WTC11 (cell line): Measurements from ENCODE around the gene NRROS. TPM values are rescaled to one million over a fixed set of nuclear protein-coding genes. Genes with fewer than 3 reads are reported as not detected.

Experiments used
- ATAC-seq: fragments of 200-7000 bp; cut with Tn5 transposase; 2 replicates; pipeline ENCODE4 v1.10.0; 2021; ENCODE audit warnings: mild to moderate bottlenecking, moderate library complexity
- CTCF ChIA-PET: fragments of 300-600 bp; sonication (Branson Sonifier 250); formaldehyde crosslinking; loops from one replicate; lab custom pipeline; 2021; ENCODE audit warnings: antibody characterized with exemption; lab: Charles Lee
- POLR2A ChIA-PET: fragments of 350-600 bp; sonication (Branson Sonifier 250); formaldehyde crosslinking; loops from one replicate; lab custom pipeline; 2021; ENCODE audit warnings: antibody characterized with exemption; lab: Charles Lee
- DNase-seq: peaks from one replicate; pipeline ENCODE4 v3.0.0; 2021; ENCODE audit warnings: low spot score
- H3K27ac Mint-ChIP-seq: 2 replicates; pipeline ENCODE4 v1.8.0; 2021; ENCODE audit warnings: mixed read lengths
- H3K27me3 Mint-ChIP-seq: 2 replicates; pipeline ENCODE4 v1.8.0; 2021; ENCODE audit warnings: low read depth, mild to moderate bottlenecking, moderate library complexity, mixed read lengths
- H3K36me3 Mint-ChIP-seq: 2 replicates; pipeline ENCODE4 v1.8.0; 2021; ENCODE audit warnings: mixed read lengths
- H3K4me1 Mint-ChIP-seq: 2 replicates; pipeline ENCODE4 v1.8.0; 2022; ENCODE audit warnings: mixed read lengths
- H3K4me3 Mint-ChIP-seq: 2 replicates; pipeline ENCODE4 v1.8.0; 2021; ENCODE audit warnings: mild to moderate bottlenecking, moderate library complexity, mixed read lengths
- H3K9me3 Mint-ChIP-seq: 2 replicates; pipeline ENCODE4 v1.8.0; 2021; ENCODE audit warnings: mixed read lengths
- CREB1 ChIP-seq: sonication (generic); formaldehyde crosslinking; IDR thresholded peaks from 2 replicates; pipeline ENCODE4 v1.8.0; 2023; ENCODE audit warnings: mild to moderate bottlenecking, missing genetic modification reagents
- ELF4 ChIP-seq: sonication (generic); formaldehyde crosslinking; IDR thresholded peaks from 2 replicates; pipeline ENCODE4 v1.8.1; 2022; ENCODE audit warnings: low read depth, mild to moderate bottlenecking, moderate library complexity, missing genetic modification reagents
- ETV6 ChIP-seq: sonication (generic); formaldehyde crosslinking; IDR thresholded peaks from 2 replicates; pipeline ENCODE4 v1.8.1; 2022; ENCODE audit warnings: mild to moderate bottlenecking, missing genetic modification reagents
- GRHL2 ChIP-seq: fragments of 250-450 bp; sonication (Bioruptor Pico); IDR thresholded peaks from 2 replicates; pipeline ENCODE4 v1.8.0; 2022; ENCODE audit warnings: mild to moderate bottlenecking, moderate library complexity; ENCODE audit not compliant: insufficient replicate concordance, severe bottlenecking
- HMGA2 ChIP-seq: fragments of 250-450 bp; sonication (Bioruptor Pico); IDR thresholded peaks from 2 replicates; pipeline ENCODE4 v1.4.0; 2021; ENCODE audit warnings: mild to moderate bottlenecking, moderate library complexity
- IRF2 ChIP-seq: sonication (generic); formaldehyde crosslinking; IDR thresholded peaks from 2 replicates; pipeline ENCODE4 v1.8.0; 2022; ENCODE audit warnings: low read depth, missing genetic modification reagents, borderline replicate concordance
- MYBL2 ChIP-seq: sonication (generic); formaldehyde crosslinking; IDR thresholded peaks from 2 replicates; pipeline ENCODE4 v1.8.1; 2023; ENCODE audit warnings: mild to moderate bottlenecking, moderate library complexity, missing genetic modification reagents
- NR1H2 ChIP-seq: sonication (generic); formaldehyde crosslinking; IDR thresholded peaks from 2 replicates; pipeline ENCODE4 v1.9.0; 2021; ENCODE audit warnings: mild to moderate bottlenecking, moderate library complexity, missing genetic modification reagents
- NR3C1 ChIP-seq: sonication (generic); formaldehyde crosslinking; conservative IDR thresholded peaks from 2 replicates; pipeline ENCODE4 v1.8.1; 2023; ENCODE audit warnings: low read depth, mild to moderate bottlenecking, missing genetic modification reagents
- RELA ChIP-seq: sonication (generic); formaldehyde crosslinking; IDR thresholded peaks from 2 replicates; pipeline ENCODE4 v1.8.1; 2022; ENCODE audit warnings: missing genetic modification reagents, mild to moderate bottlenecking, borderline replicate concordance
- SMAD3 ChIP-seq: sonication (generic); formaldehyde crosslinking; IDR thresholded peaks from 2 replicates; pipeline ENCODE4 v1.8.0; 2022; ENCODE audit warnings: missing genetic modification reagents, mild to moderate bottlenecking, borderline replicate concordance
- TCF7 ChIP-seq: sonication (generic); formaldehyde crosslinking; IDR thresholded peaks from 2 replicates; pipeline ENCODE4 v1.8.0; 2022; ENCODE audit warnings: mild to moderate bottlenecking, low read depth, missing genetic modification reagents, moderate library complexity
- ZNF232 ChIP-seq: sonication (generic); formaldehyde crosslinking; IDR thresholded peaks from 2 replicates; pipeline ENCODE4 v1.8.0; 2022; ENCODE audit warnings: mild to moderate bottlenecking, missing genetic modification reagents
- ZNF423 ChIP-seq: fragments of 250-450 bp; sonication (Bioruptor Pico); IDR thresholded peaks from 2 replicates; pipeline ENCODE4 v2.1.2; 2022; ENCODE audit warnings: mild to moderate bottlenecking, moderate library complexity
- total RNA-seq: library from RNA; stranded (reverse); gene quantifications from 3 replicates; pipeline ENCODE4 v1.2.3, GENCODE V29; 2021
- TF ChIP-seq, protein P1 (sequence below): fragments of 250-450 bp; sonication (Bioruptor Pico); IDR thresholded peaks from 2 replicates; pipeline ENCODE4 v1.9.0; 2021; ENCODE audit warnings: mild to moderate bottlenecking
- TF ChIP-seq, protein P2 (sequence below): sonication (generic); formaldehyde crosslinking; IDR thresholded peaks from 2 replicates; pipeline ENCODE4 v1.8.0; 2023; ENCODE audit warnings: missing genetic modification reagents, mild to moderate bottlenecking, borderline replicate concordance
- TF ChIP-seq, protein P3 (sequence below): sonication (generic); formaldehyde crosslinking; IDR thresholded peaks from 2 replicates; pipeline ENCODE4 v1.8.1; 2023; ENCODE audit warnings: mild to moderate bottlenecking, moderate library complexity, missing genetic modification reagents
- TF ChIP-seq, protein P4 (sequence below): fragments of 250-450 bp; sonication (Bioruptor Pico); IDR thresholded peaks from 2 replicates; pipeline ENCODE4 v1.9.0; 2021; ENCODE audit warnings: moderate library complexity, mild to moderate bottlenecking, inconsistent platforms, borderline replicate concordance
- TF ChIP-seq, protein P5 (sequence below): sonication (generic); formaldehyde crosslinking; IDR thresholded peaks from 2 replicates; pipeline ENCODE4 v1.8.0; 2022; ENCODE audit warnings: missing genetic modification reagents
- TF ChIP-seq, protein P6 (sequence below): sonication (generic); formaldehyde crosslinking; IDR thresholded peaks from 2 replicates; pipeline ENCODE4 v1.8.1; 2023; ENCODE audit warnings: mild to moderate bottlenecking, missing genetic modification reagents, moderate library complexity

Gene NRROS
- total RNA-seq, 1 experiment from 2014 or later = 3.1 TPM

DNA sequence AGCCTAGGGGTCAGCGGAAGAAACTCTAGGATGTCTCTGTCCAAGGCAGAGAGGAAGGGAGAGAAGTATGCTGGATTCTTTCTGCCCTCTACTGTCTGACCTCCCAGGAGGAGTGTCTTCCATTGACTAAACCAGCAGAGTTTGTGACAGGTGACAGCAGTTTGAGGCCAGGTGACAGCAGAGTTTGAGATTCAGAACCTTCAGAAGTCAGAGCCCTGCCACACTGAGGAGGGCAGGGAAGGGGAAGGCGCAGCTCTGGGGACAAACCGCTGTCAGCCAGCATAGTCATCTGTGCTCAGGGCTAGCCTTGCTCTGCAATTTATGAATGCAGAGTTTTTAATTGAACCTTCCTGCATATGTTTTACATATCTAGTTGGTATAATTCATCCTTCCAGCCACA, 12.3 kb downstream of the NRROS start (continued):
- TF ChIP-seq NR1H2 (CRISPR knock-in tag) (no peak), ETV6 (CRISPR knock-in tag) (no peak), HMGA2 (CRISPR knock-in tag) (no peak), RELA (CRISPR knock-in tag) (no peak), NR3C1 (CRISPR knock-in tag) (no peak), ELF4 (no peak), GRHL2 (no peak)
- TF ChIP-seq, protein P1, sequence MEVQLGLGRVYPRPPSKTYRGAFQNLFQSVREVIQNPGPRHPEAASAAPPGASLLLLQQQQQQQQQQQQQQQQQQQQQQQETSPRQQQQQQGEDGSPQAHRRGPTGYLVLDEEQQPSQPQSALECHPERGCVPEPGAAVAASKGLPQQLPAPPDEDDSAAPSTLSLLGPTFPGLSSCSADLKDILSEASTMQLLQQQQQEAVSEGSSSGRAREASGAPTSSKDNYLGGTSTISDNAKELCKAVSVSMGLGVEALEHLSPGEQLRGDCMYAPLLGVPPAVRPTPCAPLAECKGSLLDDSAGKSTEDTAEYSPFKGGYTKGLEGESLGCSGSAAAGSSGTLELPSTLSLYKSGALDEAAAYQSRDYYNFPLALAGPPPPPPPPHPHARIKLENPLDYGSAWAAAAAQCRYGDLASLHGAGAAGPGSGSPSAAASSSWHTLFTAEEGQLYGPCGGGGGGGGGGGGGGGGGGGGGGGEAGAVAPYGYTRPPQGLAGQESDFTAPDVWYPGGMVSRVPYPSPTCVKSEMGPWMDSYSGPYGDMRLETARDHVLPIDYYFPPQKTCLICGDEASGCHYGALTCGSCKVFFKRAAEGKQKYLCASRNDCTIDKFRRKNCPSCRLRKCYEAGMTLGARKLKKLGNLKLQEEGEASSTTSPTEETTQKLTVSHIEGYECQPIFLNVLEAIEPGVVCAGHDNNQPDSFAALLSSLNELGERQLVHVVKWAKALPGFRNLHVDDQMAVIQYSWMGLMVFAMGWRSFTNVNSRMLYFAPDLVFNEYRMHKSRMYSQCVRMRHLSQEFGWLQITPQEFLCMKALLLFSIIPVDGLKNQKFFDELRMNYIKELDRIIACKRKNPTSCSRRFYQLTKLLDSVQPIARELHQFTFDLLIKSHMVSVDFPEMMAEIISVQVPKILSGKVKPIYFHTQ = no peak
- TF ChIP-seq, protein P2, sequence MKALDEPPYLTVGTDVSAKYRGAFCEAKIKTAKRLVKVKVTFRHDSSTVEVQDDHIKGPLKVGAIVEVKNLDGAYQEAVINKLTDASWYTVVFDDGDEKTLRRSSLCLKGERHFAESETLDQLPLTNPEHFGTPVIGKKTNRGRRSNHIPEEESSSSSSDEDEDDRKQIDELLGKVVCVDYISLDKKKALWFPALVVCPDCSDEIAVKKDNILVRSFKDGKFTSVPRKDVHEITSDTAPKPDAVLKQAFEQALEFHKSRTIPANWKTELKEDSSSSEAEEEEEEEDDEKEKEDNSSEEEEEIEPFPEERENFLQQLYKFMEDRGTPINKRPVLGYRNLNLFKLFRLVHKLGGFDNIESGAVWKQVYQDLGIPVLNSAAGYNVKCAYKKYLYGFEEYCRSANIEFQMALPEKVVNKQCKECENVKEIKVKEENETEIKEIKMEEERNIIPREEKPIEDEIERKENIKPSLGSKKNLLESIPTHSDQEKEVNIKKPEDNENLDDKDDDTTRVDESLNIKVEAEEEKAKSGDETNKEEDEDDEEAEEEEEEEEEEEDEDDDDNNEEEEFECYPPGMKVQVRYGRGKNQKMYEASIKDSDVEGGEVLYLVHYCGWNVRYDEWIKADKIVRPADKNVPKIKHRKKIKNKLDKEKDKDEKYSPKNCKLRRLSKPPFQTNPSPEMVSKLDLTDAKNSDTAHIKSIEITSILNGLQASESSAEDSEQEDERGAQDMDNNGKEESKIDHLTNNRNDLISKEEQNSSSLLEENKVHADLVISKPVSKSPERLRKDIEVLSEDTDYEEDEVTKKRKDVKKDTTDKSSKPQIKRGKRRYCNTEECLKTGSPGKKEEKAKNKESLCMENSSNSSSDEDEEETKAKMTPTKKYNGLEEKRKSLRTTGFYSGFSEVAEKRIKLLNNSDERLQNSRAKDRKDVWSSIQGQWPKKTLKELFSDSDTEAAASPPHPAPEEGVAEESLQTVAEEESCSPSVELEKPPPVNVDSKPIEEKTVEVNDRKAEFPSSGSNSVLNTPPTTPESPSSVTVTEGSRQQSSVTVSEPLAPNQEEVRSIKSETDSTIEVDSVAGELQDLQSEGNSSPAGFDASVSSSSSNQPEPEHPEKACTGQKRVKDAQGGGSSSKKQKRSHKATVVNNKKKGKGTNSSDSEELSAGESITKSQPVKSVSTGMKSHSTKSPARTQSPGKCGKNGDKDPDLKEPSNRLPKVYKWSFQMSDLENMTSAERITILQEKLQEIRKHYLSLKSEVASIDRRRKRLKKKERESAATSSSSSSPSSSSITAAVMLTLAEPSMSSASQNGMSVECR (CRISPR knock-in tag) = no peak

DNA sequence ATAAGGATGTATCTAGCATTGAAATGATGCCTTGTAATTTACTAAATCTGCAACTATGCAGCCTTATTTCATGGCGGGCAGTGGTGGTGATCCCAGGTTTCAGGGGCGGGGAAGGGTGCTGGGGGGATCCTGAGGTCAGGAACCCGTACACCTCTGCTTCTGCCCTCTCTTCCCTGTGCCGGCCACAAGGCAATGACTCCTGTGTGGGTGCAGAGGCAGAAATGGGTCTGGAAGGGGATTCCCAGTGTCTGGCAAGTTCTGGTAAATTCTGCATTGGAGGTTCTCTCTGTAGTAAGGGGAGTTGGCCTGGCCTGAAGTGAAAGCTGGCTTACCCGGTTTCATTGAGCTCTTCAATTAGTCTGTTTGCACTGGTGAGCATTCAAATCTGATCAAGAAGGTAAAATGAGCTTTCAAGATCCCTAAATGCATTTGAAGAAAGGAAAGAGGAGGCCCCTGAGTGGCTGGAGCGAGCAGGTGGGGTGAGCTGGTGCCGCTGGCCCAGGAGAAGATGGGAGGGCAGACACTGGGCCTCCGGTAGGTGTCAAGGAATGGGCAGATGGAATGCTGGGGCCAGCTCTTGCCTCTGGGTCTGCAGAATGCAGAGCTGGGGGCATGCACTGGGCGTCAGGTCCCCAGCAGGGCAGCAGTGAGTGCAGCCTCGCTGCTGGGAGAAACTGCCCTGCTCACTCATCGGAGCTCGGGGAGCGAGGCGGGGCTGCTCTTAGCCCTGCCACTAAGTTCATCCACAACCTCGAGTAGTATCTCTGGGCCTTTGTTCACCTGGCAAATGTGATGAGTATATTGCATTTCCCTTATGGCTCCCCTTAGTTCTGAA, 13.7 kb downstream of the NRROS start:
- no peaks in the 10 kb centered on the region for H3K27me3 Mint-ChIP-seq
- DNase-seq (no peak), ATAC-seq (peak; percentile 15; the same call in 1 of the 2 replicates)
- TF ChIP-seq NR3C1 (CRISPR knock-in tag) (no peak), TCF7 (no peak), CREB1 (CRISPR knock-in tag) (no peak), IRF2 (no peak), MYBL2 (CRISPR knock-in tag) (no peak), ZNF423 (CRISPR knock-in tag) (no peak), SMAD3 (CRISPR knock-in tag) (no peak), ZNF232 (no peak)
- TF ChIP-seq, protein P3, sequence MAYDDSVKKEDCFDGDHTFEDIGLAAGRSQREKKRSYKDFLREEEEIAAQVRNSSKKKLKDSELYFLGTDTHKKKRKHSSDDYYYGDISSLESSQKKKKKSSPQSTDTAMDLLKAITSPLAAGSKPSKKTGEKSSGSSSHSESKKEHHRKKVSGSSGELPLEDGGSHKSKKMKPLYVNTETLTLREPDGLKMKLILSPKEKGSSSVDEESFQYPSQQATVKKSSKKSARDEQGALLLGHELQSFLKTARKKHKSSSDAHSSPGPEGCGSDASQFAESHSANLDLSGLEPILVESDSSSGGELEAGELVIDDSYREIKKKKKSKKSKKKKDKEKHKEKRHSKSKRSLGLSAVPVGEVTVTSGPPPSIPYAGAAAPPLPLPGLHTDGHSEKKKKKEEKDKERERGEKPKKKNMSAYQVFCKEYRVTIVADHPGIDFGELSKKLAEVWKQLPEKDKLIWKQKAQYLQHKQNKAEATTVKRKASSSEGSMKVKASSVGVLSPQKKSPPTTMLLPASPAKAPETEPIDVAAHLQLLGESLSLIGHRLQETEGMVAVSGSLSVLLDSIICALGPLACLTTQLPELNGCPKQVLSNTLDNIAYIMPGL (CRISPR knock-in tag) = no peak
- TF ChIP-seq, protein P4, sequence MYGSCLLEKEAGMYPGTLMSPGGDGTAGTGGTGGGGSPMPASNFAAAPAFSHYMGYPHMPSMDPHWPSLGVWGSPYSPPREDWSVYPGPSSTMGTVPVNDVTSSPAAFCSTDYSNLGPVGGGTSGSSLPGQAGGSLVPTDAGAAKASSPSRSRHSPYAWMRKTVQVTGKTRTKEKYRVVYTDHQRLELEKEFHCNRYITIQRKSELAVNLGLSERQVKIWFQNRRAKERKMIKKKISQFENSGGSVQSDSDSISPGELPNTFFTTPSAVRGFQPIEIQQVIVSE = no peak
- TF ChIP-seq, protein P5, sequence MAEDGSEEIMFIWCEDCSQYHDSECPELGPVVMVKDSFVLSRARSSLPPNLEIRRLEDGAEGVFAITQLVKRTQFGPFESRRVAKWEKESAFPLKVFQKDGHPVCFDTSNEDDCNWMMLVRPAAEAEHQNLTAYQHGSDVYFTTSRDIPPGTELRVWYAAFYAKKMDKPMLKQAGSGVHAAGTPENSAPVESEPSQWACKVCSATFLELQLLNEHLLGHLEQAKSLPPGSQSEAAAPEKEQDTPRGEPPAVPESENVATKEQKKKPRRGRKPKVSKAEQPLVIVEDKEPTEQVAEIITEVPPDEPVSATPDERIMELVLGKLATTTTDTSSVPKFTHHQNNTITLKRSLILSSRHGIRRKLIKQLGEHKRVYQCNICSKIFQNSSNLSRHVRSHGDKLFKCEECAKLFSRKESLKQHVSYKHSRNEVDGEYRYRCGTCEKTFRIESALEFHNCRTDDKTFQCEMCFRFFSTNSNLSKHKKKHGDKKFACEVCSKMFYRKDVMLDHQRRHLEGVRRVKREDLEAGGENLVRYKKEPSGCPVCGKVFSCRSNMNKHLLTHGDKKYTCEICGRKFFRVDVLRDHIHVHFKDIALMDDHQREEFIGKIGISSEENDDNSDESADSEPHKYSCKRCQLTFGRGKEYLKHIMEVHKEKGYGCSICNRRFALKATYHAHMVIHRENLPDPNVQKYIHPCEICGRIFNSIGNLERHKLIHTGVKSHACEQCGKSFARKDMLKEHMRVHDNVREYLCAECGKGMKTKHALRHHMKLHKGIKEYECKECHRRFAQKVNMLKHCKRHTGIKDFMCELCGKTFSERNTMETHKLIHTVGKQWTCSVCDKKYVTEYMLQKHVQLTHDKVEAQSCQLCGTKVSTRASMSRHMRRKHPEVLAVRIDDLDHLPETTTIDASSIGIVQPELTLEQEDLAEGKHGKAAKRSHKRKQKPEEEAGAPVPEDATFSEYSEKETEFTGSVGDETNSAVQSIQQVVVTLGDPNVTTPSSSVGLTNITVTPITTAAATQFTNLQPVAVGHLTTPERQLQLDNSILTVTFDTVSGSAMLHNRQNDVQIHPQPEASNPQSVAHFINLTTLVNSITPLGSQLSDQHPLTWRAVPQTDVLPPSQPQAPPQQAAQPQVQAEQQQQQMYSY = no peak
- TF ChIP-seq, protein P6, sequence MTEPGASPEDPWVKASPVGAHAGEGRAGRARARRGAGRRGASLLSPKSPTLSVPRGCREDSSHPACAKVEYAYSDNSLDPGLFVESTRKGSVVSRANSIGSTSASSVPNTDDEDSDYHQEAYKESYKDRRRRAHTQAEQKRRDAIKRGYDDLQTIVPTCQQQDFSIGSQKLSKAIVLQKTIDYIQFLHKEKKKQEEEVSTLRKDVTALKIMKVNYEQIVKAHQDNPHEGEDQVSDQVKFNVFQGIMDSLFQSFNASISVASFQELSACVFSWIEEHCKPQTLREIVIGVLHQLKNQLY (CRISPR knock-in tag) = no peak

More for the DNA sequence above, 13.7 kb downstream of the NRROS start:
- ChIA-PET CTCF (interaction anchor here (0.7 to 1.9 kb wide), 5 partner anchors 13 to 125 kb away, joined by 3 to 5 read pairs (median 3); no protein-coding TSS in a partner anchor), POLR2A (interaction anchor here (0.6 kb wide), 1 partner anchor 19 kb away, joined by 3 read pairs; no protein-coding TSS in a partner anchor)
- Mint-ChIP-seq H3K27ac (no peak overlapping the region), H3K9me3 (no peaks in the 10 kb centered on the region), H3K4me1 (peaks cover 38% of the 10 kb centered on the region), H3K4me3 (no peak overlapping the region), H3K36me3 (no peaks in the 10 kb centered on the region)
